ENCODE measurements around the gene PDE4B. TPM values are rescaled to one million over a fixed set of nuclear protein-coding genes. Genes with fewer than 3 reads are reported as not detected.
"Not testable (repeated sequence)": the region's sequence is repeated elsewhere in the genome, so short reads cannot be mapped to it uniquely, and the experiment has no call there.

The PDE4B gene
- total RNA-seq, 1 experiment from 2014 or later, result 9.0 TPM

- DNase-seq (ENCODE audit: low read depth), result no peak
Measured at GRCh38 chr1:65992831-65993271, 200.2 kb downstream of the PDE4B start.

GRCh38 chr1:65994223-65994622 lies 201.5 kb downstream of the PDE4B start:
- no peak for DNase-seq (ENCODE audit: low read depth)

GRCh38 chr1:65995336-65995735 lies 202.6 kb downstream of the PDE4B start:
- no peak for DNase-seq (ENCODE audit: low read depth)

GRCh38 chr1:65995928-65996327 lies 203.2 kb downstream of the PDE4B start:
- no peak for DNase-seq (ENCODE audit: low read depth)

- no peak for DNase-seq (ENCODE audit: low read depth)
Measured at GRCh38 chr1:65997693-65998092, 205.0 kb downstream of the PDE4B start.

- DNase-seq (ENCODE audit: low read depth), result no peak
Measured at GRCh38 chr1:65998763-65999583, 206.3 kb downstream of the PDE4B start.

GRCh38 chr1:66000033-66000637 lies 207.4 kb downstream of the PDE4B start:
- no peak for DNase-seq (ENCODE audit: low read depth)

- no peak for DNase-seq (ENCODE audit: low read depth)
Measured at GRCh38 chr1:66003690-66004089, 211.0 kb downstream of the PDE4B start.

- not testable (repeated sequence) for DNase-seq (ENCODE audit: low read depth)
Measured at GRCh38 chr1:66006534-66006933, 213.8 kb downstream of the PDE4B start.

GRCh38 chr1:66012106-66012784 lies 219.6 kb downstream of the PDE4B start:
- DNase-seq (ENCODE audit: low read depth), result no peak

GRCh38 chr1:66013371-66013770 lies 220.7 kb downstream of the PDE4B start:
- DNase-seq (ENCODE audit: low read depth), result no peak

GRCh38 chr1:66022904-66023620 lies 230.4 kb downstream of the PDE4B start:
- DNase-seq (ENCODE audit: low read depth), result peak; percentile 3

- DNase-seq (ENCODE audit: low read depth), result no peak
Measured at GRCh38 chr1:66025188-66025587, 232.5 kb downstream of the PDE4B start.

GRCh38 chr1:66028035-66028434 lies 235.3 kb downstream of the PDE4B start:
- no peak for DNase-seq (ENCODE audit: low read depth)

GRCh38 chr1:66033781-66034180 lies 241.1 kb downstream of the PDE4B start:
- DNase-seq (ENCODE audit: low read depth), result no peak

GRCh38 chr1:66035616-66036245 lies 243.0 kb downstream of the PDE4B start:
- no peak for DNase-seq (ENCODE audit: low read depth)

GRCh38 chr1:66041654-66042053 lies 249.0 kb downstream of the PDE4B start:
- no peak for DNase-seq (ENCODE audit: low read depth)

GRCh38 chr1:66043186-66043585 lies 250.5 kb downstream of the PDE4B start:
- DNase-seq (ENCODE audit: low read depth), result no peak

- no peak for DNase-seq (ENCODE audit: low read depth)
Measured at GRCh38 chr1:66044912-66045311, 252.2 kb downstream of the PDE4B start.

- no peak for DNase-seq (ENCODE audit: low read depth)
Measured at GRCh38 chr1:66046415-66046814, 253.7 kb downstream of the PDE4B start.

- no peak for DNase-seq (ENCODE audit: low read depth)
Measured at GRCh38 chr1:66048011-66048410, 255.3 kb downstream of the PDE4B start.

- DNase-seq (ENCODE audit: low read depth), result no peak
Measured at GRCh38 chr1:66050123-66050522, 257.4 kb downstream of the PDE4B start.

Measured in RPMI7951 (cell line).